Right lobe of liver (tissue), 4 donors: ENCODE results near the gene ZNF557.

Experiments used
- CTCF ChIP-seq, 4 donors: fragments of 200-600 bp in 3 of 4; fragments of 450-650 bp in 1 of 4; IDR thresholded peaks; one replicate each; pipeline versions ENCODE4 v1.5.1 to v1.8.0; 2016 to 2022; ENCODE audit warnings: antibody characterized with exemption in 4 of 4, mild to moderate bottlenecking in 2 of 4
- POLR2A ChIP-seq: fragments of 450-650 bp; IDR thresholded peaks from one replicate; pipeline ENCODE4 v1.6.1; 2017; ENCODE audit warnings: antibody characterized with exemption, mild to moderate bottlenecking
- donor health status: DM: no; HTN: no; CAD: no.
- donor health status: DM: no; HTN: no; CAD: no.
- donor health status: DM: no; HTN: yes; CAD: no.

DNA sequence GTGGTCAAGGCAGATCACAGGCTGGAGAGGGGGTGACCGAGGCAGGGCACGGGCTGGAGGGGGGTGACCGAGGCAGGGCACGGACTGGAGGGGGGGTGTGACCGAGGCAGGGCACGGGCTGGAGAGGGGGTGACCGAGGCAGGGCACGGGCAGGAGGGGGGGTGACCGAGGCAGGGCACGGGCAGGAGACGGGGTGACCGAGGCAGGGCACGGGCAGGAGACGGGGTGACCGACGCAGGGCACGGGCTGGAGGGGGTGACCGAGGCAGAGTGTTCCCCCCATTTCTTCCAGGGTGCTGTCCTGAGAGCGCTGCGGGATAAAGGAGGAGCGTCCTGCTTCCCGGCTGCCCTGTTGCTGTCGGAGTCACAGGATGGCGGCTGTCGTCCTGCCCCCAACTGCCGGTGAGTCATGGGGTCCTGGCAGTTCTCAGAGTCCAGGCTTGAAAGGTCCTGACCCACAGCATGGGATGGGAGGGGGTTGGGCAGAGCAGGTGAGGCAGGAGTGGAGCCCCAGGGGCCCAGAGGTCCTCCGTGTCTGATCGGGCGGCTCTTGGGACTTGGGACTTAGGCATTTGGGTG, 5.3 kb downstream of the ZNF557 start:
- TF ChIP-seq CTCF (IDR thresholded peaks at IDR 0.05) (no peak), POLR2A (no peak)
